Head of caudate nucleus (tissue), 42 donors: ENCODE data around the gene NELL2.
"Not testable (repeated sequence)": the region's sequence is repeated elsewhere in the genome, so short reads cannot be mapped to it uniquely, and the experiment has no call there.

ENCODE experiments used
- DNase-seq, 42 donors: peaks; one replicate each; pipeline versions ENCODE4 v3.0.0 to v3.0.0-alpha.2; 2020 to 2021; ENCODE audit warnings: mixed read lengths in 7 of 42
- intact Hi-C: fragments of 100-400 bp; cut with DNase I; formaldehyde crosslinking; loops from one replicate; pipeline ENCODE4 v1.15.0; 2022

Gene NELL2

DNA sequence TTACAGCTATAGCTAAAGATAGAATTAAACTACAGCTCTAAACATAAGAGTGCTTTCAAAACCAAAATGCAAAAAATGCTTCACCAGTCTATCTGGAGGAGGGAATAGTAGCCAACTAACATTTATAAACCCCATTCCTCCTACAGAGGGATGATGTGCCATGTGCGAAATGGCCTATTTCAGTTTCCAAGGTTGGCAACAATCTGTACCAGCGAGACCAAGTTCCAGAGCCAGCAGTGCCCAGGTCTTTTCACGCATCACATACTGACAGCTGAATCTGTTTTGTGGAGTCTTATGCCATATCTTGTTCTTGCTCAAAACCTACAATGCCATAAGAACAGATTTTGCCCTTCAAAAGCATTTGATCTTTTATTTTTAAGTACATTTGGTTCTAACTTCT lies 24.5 kb downstream of the NELL2 start:
- no peak for DNase-seq
- intact Hi-C loops = no loop called here

DNA sequence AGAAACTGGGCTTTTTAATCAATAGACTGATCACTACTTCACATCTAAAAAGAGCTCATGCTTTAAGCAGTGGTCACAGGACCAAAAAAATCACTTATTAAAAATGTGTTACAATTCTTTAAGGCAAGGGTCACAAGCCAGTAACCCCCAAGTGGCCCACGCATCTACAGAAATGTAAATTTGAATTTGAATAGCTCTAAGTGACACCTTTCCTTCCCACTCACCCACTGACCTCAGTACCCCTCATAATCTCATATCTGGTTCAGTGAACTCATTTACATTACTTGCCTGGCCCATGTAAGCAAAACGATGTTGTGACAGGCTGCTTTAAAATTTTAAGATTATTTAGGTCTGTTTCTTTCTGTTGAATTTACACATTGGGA lies 27.4 kb downstream of the NELL2 start:
- DNase-seq = no peak
- intact Hi-C loops = no loop called here

DNA sequence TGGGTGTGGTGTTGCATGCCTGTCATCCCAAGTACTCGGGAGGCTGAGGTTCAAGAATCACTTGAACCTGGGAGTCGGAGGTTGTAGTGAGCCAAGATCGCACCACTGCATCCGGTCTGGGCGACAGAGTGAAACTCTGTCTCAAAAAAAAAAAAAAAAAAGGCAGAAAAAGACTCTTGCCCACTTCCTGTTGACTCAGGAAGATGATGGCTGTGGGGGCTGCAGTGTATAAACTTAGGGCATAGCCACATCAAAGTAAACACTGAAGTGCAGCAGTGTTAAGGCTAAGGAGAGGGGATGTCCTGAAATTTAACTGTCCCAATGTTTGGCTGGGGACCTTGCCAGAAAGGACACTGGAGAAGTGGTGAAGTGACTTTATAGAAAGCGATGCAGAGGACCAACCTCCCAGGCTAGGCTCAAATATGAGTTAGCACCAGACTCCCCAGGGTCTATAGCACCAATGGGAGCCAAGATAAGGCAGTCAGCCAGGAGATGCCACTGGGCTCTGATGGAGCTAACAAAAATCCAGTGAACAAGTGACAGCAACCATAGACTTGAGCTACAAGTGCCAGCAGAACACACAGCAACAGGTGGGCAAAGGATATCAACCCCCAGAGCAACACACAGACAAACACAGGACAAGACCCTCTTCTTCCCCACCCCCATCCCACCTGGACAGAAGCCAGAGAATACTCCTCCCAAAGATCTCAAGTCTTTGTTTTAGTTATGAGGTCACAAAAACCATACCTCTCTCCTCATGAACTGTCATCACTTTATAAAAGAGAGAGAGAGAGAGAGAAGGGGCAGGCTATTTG lies 28.0 kb downstream of the NELL2 start:
- intact Hi-C loops = no loop called here
- no peak for DNase-seq

DNA sequence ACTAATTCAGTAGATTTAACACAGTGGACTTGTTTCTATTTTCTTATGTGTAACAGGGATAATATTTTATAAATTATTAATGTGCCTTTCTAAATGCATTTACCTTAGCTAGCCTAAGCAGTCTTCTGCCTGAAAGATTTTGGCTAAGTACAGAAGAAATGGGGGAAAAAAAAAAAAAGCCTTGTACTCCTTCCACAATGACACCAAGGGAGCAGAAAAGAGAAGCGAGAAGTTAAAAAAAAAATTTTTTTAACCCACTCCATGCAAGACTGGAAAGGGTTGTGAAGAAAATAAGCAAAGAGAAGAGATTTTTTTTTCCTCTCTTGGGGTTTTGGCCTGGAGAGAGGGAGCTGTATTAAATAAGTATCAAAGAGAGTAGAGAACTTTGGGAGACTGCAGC lies 28.7 kb downstream of the NELL2 start:
- no peak for DNase-seq
- intact Hi-C loops = no loop called here

DNA sequence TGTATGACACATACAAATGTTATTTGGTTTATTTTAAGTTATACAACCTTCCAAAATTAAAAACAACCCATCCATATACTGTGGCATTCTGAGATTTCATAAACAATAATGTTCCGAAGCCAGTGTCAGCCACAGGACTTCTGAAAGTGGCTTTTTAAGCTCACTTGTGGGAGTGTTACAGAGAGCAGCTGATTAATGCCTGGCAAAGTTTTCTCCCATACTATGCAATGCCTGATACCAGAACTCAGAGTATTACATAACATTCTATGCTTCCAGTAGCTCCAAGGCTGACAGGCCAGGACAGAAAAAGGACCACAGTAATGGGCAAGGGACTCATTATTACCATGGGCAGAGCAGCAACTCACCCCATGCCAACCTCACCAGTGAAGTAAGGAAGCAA lies 29.3 kb downstream of the NELL2 start:
- intact Hi-C loops = no loop called here
- no peak for DNase-seq

DNA sequence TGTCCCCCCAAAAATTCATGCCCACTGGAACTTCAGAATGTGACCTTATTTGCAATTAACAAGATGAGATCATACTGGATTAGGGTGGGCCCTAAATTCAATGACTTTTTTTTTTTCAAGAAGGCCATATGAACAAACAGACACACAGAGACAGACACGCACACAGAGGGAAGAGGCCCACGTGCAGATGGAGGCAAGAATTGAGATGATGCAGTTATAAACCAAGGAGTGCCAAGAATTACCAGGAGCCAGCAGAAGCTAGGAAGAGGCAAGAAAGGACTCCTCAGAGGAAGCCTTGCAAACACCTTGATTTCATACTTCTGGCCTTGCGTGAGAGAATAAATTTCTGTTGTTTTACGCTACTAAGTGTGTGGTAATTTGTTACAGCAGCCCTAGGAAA lies 33.4 kb downstream of the NELL2 start:
- intact Hi-C loops = no loop called here
- DNase-seq = no peak

DNA sequence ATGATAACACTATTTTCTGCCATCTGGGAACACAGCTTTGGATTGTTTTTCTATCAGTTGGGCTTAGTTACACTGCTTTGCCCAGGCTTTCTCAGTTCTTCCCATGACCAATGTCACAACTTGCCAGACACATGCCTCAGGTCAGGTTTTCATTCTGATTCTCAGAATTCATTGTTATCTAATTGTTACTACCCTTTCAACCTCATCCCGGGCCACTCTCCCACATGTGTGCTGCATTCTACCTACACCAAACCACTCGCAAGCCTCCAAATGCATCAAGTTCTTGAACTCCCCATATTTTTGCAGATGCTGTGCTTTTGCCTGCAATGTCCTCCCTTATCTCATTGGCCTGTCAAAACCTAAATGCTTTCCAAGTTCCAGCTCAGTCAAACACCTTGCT lies 36.3 kb downstream of the NELL2 start:
- DNase-seq = no peak
- intact Hi-C loops = no loop called here

DNA sequence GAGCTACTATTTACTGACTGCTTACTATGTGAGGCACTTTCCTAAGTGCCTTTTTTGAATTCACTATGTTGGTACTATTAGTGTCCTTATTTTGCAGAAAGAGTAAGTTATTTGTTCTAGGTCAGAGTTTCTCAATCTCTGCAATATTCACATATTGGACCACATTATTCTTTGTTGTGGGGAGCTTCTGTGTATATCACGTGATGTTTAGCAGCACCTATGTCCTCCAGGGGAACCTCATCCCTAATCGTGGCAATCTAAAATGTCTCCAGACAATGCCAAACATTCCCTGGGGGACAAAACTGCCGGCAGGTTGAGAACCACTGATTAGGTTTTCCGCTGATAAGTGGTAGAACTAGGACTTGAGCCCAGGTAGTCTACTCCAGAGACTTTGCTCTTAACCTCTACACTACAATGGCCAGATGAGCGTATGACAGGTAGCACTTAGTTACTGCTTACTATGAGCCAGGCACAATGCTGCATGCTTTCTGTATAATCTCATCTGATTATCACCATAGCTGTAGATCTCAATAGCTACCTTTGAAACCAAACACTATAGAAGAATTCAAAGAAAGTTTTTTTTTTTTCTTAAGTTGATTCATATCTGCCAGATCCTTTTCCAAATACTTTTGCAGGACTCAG lies 38.9 kb downstream of the NELL2 start:
- DNase-seq = no peak
- intact Hi-C loops = no loop called here

DNA sequence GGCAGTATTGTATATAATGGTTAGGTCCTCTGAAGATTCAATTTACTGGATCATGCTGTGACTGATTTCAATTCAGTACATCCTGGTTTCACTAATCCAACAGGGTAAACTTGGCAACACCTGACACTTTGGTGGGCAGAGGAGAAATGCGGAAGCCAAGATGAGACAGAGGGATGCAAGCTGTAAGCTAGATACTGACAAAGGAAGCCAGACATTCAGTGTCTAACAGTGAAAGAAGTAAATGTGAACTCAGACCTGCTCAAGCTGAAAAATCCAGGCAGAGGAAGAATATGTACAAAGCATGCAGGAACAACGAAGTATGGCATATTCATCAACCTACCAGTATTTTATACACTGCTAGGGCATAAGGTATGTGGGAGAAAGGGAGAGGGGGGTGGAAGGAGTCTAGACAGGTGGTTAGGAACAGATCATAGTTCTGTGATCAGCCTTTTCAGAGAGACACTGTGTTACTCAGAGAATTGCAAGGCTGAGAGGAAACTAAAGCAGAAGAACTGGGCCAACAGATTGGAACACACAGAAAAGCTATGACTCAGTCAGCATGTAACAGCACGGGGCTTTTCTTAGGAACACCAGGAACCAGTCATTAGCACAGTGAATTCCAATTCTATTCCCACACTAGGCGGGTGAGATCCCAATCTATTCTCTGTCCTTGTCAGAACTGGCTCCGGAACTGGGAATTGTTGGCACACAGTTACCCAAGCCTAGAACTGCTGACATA lies 40.3 kb downstream of the NELL2 start:
- intact Hi-C loops = no loop called here
- peak in 31 of 42 donors; percentile 3 to 82 (median 42) for DNase-seq

DNA sequence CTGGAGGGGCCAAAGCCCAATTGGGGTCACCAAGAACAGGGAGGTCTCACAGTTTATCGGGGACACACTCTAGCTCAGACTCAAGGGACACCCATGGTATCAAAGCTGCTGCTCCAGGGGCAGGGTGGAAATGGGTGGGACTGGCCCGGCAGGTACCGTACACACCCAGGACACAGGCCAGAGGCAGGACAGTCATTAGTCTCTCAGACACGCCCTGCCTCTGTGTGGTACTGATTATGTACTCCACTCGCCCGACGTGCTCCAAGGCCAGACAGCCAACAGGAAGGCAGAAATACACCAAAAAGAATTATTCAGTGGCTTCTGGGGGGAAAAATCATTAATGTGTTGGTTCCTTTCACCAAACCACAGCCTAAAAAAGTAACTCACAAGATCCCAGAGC lies 41.1 kb downstream of the NELL2 start:
- intact Hi-C loops, DNase-seq: not testable (repeated sequence)

DNA sequence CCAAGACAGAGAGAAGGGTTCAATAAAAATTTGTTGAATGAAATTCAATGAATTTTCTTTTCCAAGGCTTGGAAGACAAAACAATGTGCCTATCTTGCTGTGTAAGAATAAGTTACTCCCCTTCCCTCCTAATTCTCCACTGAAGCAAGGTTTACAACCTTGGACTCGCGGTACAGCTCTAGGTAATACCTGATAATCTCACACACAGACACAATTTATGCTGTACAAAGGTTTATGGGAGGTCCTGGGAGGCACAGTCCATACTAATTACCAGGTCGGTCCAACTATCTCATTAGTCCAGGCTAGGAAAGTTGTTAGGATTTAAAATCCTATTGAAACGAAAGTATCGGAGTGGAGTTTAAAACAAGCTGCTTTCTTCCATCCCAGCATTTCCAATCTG lies 42.6 kb downstream of the NELL2 start:
- intact Hi-C loops = no loop called here
- no peak for DNase-seq

DNA sequence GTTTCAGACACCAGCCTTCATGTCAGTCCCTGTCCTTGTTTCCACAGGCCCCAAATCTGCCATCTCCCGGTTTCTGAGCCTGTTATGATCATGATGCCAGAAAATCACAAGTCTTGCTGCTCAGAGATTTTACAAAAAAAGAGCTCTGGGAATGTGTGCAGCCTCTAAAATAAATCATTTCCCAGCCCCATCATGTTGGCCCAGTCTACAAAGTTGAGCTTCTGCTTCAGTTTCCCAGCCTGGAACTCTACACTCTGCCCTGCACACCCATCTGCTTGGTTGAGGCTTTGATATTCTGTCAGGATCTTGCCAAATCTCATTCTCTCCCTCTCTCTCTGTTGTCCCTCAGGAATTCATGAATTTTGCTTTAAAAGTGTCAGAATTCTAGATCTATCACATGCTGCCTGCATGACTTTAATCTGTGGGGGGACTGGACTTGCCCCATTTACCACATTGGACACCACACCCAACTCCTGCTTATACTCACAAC lies 45.5 kb downstream of the NELL2 start:
- no peak for DNase-seq
- intact Hi-C loops = no loop called here

DNA sequence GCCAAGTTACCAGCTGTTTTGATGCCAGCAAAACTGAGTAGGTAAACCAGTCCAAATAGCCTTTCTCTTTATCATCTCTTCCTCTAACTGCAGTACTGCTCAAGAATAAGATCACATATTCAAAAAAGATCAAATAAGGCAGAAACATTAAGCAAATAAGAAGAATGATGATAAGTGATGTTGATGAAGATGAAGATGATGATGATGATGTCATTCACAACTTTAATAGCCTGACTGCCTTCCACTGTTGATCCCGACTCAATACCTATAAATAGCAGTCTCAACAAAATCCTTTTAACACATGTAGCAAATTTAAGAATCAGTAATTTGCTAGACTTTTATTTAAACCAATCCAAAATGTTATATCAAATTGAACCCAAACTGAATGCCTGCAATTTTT lies 47.1 kb downstream of the NELL2 start:
- intact Hi-C loops = no loop called here
- no peak for DNase-seq

DNA sequence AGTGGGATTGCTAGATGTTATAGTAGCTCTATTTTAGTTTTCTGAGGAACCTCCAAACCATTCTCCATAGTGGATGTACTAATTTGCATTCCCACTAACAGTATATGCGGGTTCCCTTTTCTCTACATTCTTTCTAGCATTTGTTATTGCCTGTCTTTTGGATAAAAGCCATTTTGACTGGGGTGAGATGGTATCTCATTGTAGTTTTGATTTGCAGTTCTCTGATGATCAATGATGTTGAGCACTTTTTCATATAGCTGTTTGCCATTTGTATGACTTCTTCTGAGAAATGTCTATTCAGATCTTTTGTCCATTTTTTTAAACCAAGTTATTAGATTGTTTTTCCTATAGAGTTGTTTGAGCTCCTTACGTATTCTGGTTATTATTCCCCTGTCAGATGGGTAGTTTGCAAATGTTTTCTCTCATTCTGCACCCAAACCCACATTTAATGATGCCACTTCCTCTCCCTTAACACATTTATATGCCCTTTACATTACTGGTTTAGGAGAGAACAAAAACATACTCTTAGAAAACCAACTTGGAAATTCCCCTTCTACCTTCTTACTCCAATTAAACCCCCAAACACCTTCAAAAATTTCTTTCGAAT lies 48.2 kb downstream of the NELL2 start:
- no peak for DNase-seq
- intact Hi-C loops = no loop called here

DNA sequence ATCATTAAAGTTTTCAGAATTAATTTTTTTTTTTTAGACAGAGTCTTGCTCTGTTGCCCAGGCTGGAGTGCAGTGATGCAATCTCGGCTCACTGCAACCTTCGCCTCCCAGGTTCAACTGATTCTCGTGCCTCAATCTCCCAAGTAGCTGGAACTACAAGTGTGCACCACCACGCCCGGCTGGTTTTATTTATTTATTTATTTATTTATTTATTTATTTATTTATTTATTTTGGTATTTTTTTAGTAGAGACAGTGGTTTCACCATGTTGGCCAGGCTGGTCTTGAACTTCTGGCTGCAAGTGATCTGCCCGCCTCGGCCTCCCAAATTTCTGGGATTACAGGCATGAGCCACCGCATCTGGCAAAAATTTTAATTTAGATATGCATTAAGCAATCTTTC lies 54.4 kb downstream of the NELL2 start:
- DNase-seq, intact Hi-C loops: not testable (repeated sequence)

DNA sequence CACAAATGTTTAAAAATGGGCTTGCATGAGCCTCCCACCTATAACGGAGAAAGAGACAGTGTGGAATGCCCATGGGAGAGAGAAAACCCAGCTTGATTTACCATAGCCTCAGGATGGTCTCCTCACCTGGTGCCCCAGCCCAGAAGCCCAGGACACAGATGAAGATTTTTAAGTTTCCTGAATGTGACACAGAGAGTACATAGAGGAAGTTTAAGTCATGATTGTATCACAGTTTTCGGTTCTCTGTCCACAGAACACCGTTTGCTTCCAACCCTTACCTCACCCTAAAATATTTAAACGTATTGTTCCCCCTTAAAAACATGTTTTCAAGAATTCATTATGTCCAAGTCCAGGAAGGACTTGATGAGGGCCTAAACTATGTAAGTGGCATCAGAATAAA lies 56.2 kb downstream of the NELL2 start:
- DNase-seq = no peak
- intact Hi-C loops = no loop called here

DNA sequence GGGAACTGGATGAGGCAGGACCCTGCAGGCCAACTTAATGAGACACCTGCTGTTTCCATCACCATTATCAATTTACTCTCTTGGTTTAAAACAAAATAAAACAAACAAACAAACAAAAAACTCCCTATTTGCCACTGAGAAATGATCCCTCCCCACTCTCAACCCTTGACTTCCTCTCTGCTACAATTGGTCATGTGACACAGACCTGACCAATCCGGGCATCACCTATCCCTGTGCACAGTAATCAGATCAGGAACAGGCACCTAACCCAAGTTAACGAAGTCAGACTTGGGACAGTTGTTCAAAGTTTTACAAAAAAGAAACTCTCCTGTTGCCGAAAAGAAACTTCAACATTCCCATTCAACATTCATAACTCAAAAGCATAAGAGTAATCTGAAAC lies 58.4 kb downstream of the NELL2 start:
- DNase-seq = no peak
- intact Hi-C loops = no loop called here

DNA sequence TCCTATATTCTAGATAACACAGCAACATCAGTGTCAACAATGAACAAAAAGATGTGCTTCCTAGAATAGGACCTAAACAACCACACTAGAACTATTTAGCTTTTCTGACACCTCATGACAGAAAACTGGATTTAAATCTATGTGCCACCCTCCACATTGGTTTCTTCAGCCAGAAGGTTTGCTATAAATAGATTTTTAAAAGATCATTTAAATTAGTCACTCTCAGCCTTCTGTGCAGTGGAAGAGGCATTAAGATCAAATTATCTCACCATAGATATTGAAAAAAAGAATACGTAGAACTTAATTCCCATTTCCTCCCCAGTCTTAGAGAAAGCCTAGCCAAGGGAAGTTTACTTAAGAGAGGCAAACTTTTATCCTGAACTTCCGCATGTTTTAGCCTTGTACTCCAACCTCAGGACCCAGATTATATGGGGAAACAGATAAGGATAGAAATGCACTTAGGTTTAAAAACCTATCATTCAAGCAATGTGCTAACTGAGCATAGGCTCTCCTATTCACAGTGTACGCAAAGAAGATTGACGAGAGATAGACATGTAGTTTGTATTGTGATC lies 59.6 kb downstream of the NELL2 start:
- DNase-seq = no peak

DNA sequence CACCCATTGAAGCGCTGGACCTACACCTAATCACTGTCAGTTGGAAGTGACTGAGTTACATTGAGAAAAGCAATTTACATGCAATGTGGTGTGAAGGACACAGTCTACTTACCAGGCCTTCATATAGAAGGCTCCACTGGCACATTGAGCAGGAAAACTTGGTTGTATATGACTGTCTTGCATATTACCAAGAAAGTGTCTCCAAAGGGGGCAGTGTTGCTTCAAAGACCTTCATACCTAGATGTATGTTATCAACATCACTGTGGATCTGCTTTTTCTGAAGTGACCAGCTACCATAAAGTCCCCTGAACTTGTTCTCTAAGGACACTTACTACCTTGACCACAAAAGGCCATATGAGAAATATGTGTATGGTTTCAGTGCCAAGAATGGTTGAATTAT lies 64.1 kb downstream of the NELL2 start:
- no peak for DNase-seq
- intact Hi-C loops = no loop called here

More for the DNA sequence above, 59.6 kb downstream of the NELL2 start:
- intact Hi-C loops = no loop called here

DNA sequence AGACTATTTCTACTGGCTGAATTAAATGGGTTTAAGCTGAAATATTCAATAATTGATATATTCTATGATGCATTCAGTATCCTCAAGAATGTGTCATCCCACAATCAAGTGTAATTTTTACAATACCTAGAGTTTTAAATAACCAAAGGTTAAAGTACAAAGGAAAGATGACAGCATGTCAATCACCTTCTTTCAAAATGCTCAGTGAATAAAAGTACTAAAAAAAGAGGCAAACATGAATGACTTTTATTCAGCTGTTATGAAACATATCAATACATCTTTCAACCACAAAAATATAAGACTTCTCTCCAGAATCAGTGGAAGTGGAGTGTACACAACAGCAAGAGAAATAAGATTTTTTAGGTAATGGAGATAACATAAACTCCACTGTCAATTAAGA lies 72.0 kb downstream of the NELL2 start:
- intact Hi-C loops = no loop called here
- no peak for DNase-seq
